ENCODE measurements around the gene TBC1D24.

The TBC1D24 gene

DNA sequence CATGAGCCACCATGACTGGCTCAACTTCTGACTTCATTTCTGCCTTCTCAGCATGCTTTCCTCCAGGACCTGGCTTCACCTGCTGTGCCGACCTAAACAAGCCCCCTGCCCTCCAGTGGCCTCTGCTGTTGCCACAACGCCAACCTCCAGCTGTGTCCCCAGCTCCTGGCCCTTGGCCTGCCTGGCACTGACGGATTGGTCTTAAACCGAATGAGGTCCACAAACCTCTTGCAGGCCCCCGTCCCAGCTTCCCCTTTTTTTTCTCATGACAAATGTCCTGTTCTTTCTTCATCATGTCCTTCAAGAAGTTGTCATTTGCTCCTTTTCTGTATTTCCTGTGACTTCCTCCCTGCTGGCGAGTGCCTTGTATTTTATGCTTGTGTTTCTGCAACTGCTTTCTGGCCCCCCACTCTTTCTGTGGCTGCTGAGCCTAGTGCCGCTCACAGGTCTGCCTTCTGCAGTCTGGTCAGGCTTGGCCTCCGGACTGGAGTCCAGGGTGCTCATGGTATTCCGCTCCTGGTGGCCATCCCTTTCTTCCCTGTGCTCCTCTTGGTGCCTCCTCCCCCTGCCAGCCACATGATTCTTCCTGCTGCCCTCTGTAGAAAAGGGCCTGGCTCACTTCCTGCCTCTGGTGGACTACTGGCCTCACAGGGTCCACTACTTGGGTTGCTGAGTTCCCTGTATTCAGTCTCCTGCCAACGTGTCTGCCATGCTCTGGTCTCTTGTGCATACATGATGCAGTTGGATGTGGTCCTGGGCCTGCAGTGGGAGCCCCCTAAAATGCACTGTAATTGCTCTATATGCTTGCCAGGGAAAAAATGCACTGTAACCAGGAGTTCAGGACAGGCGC, 41.7 kb downstream of the TBC1D24 start:
- no peak for DNase-seq (ENCODE audit: low read depth, low spot score)

DNA sequence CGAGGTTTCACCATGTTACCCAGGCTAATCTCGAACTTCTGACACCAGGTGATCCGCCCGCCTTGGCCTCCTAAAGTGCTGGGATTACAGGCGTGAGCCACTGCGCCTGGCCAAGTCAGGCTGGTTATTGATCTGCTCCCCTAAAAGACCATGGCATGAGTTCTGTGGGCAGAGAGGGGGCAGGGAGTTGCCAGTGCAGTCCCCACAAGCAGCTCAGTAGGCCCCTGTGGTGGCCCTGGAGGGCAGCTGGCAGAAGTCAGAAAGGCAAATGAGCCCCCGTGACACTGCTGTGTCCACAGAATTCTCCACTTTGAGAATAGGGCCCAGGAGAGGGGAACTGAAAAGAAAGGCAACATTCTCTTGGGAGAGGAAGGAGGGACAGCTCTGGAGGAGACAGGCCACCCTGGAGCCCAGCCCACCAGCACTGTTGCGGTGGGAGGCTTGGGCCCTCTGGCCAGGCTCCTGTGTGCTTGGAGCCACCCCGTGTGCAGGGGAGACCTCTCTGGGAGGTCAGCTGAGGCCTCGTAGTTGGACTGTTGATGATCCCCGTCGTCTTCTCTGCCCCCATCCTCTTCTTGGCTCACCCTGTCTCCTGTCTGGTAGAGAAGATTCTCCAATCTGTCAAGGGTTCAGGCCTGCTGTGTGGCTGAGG, 43.2 kb downstream of the TBC1D24 start:
- no peak for DNase-seq (ENCODE audit: low read depth, low spot score)

- no peak for DNase-seq (ENCODE audit: low read depth, low spot score)
These were observed 44.1 kb downstream of the TBC1D24 start for GRCh38 chr16:2518823-2519710.

DNA sequence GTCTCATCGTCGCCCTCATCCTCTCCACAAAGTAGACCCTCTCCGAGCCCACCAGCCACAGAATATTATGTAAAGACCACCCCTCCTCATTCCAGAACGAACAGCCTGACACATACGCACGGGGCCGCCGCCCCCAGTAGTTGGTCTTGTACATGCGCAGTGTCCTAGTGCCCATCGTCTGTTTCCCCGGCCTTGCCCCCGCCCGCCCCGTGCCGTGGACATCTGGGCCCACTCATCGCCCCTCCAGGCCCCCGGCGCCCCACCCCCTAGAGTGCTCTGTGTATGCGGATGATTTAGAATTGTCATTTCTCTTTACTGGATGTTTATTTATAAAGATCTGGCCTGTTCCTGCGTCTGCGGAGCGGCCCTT, 44.8 kb downstream of the TBC1D24 start:
- DNase-seq (ENCODE audit: low read depth, low spot score), result no peak

GRCh38 chr16:2520097-2520783, 45.3 kb downstream of the TBC1D24 start, which contains the start of gene AMDHD2:
TSS of gene AMDHD2 (plus strand) at chr16:2520371. CDS start at chr16:2520459, 88 bp downstream.
- peak; percentile 76 for DNase-seq (ENCODE audit: low read depth, low spot score)

DNA sequence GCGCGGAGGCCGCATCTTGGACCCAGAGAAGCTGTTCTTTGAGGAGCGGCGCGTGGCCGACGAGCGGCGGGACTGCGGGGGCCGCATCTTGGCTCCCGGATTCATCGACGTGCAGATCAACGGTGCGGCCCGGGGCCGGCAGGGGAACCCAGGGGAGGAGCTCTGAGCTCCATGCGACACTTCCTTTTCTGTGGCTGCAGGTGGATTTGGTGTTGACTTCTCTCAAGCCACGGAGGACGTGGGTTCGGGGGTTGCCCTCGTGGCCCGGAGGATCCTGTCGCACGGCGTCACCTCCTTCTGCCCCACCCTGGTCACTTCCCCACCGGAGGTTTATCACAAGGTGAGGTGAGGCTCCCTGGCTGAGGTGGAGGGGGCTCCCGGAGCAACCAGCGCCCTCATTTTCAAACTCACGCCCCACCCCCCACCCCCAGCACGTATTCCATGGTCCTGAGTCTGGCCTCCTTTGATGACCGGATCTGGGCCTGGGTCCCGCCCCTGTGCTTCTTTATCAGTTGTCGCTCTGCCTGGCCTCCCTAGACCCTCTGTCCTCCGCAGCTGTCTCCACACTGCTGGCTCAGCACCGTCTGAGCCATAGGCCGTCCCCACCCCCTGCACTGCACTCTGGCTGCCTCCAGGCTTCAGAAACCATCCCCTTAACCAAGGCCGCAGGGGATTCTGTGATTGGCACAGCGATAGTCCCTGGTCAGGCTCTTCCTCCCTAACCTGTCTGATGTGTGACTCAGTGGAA, 46.0 kb downstream of the TBC1D24 start:
- DNase-seq (ENCODE audit: low read depth, low spot score), result no peak

GRCh38 chr16:2523801-2524231, 48.9 kb downstream of the TBC1D24 start:
- DNase-seq (ENCODE audit: low read depth, low spot score), result no peak

- no peak for DNase-seq (ENCODE audit: low read depth, low spot score)
These were observed 49.5 kb downstream of the TBC1D24 start for GRCh38 chr16:2524339-2524938.

- DNase-seq (ENCODE audit: low read depth, low spot score), result no peak
These were observed 51.2 kb downstream of the TBC1D24 start for GRCh38 chr16:2526135-2526534.

- DNase-seq (ENCODE audit: low read depth, low spot score), result no peak
These were observed 52.3 kb downstream of the TBC1D24 start for GRCh38 chr16:2527071-2527783.

GRCh38 chr16:2527784-2528100, 52.8 kb downstream of the TBC1D24 start:
- DNase-seq (ENCODE audit: low read depth, low spot score), result no peak

DNA sequence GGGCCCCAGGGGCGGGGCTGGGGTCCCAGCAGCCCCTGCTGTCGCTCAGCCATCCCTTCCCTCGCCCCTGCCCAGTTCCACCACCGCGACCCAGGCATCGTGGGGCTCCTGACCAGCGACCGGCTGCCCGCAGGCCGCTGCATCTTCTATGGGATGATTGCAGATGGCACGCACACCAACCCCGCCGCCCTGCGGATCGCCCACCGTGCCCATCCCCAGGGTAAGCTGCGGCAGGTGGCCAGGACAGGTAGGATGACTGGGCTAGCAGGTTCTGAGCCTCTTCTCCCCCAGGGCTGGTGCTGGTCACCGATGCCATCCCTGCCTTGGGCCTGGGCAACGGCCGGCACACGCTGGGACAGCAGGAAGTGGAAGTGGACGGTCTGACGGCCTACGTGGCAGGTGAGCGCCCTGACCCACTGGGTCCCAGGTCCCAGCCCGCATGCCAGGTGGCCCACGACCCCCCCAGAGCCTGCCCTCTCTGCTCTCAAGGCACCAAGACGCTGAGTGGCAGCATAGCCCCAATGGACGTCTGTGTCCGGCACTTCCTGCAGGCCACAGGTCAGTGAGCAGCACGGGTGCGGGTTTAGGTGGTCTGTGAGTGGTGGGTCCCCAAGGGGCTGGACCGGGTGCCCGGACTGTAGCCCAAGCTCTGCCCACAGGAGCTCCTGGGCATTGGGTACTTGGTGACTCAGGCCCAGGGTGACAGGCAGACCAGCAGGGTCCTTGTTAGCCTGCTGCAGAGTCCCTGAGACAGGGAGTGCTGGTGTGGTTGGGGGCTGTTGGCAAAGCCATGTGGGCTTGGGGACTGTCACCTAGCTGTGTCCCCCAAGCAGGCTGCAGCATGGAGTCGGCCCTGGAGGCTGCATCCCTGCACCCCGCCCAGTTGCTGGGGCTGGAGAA, 53.5 kb downstream of the TBC1D24 start:
- DNase-seq (ENCODE audit: low read depth, low spot score), result no peak

GRCh38 chr16:2529061-2529931, 54.4 kb downstream of the TBC1D24 start:
- DNase-seq (ENCODE audit: low read depth, low spot score), result no peak

DNA sequence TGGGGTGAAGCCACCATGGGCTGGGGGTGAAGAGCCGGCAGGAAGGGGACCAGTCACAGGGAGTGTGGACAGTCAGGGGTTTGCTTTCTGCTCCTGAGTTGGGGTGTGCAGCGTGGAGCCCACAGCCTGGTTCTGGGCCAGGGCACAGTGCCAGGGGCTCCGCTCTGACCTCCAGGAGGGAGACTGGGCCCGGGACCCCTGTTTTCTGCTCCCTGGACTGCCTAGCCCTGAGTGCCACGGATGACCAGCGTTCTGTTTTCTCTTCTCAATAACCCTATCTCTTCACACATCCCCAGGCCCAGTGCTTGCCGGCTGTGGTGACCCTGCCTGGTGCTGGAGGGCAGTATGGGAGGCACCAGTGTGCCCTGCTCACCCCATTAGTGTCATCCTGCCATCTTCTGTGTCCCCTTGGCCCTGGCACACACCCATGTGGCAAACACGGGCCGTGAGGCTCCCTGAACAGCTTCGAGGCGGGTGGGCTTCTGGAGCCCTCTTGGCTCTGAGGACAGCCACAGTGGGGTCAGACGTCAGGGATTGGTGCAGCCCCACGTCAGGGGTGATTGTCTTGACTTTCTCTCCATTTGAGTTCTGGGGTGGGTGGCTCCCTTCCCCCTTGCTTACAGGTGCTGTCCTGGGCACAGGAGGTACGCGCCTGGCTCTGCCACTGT, 55.2 kb downstream of the TBC1D24 start:
- DNase-seq (ENCODE audit: low read depth, low spot score), result no peak

DNA sequence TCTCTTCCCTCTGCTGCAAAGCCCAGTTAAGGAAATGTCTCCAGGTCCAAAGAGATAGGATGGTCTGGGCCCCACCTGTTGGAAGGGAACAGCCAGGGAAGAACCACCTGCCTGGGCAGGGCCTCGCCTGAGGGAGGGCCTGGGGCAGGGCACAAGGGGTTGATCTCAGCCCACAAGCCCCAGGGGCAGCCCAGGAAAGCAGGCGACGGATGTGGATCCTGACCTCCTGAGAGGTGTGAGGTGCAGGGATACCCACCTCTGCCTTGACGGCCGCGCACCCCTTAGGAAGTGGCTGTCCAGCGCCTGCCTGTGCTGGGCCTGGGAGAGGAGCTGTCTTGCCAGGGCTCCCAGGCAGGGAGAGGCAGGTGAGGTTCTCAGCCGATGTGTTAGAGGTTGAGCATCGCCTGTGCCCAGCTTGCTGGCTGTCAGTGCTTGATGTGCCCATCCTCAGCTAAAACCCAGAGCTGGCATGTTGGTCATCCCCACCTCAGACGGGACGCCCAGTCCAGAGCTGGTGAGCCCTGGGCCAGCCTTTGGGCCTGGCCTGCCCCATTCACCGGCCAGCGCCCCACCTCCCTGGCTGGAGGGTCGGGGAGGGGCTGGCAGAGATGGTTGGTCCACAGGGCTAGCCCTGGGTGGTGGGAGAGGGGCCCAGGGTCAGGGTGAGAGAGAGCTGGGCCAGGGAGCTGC, 55.8 kb downstream of the TBC1D24 start:
- DNase-seq (ENCODE audit: low read depth, low spot score), result no peak

- DNase-seq (ENCODE audit: low read depth, low spot score), result no peak
These were observed 56.4 kb downstream of the TBC1D24 start, which contains the start of gene CEMP1 for GRCh38 chr16:2531371-2531695. TSS of gene CEMP1 (minus strand) at chr16:2531408. CDS start at chr16:2531073, 335 bp downstream.
